HG03575 (cell line): ENCODE measurements around the gene PLEKHM3.
"Not testable (repeated sequence)": the region's sequence is repeated elsewhere in the genome, so short reads cannot be mapped to it uniquely, and the experiment has no call there.

Experiments used
- ATAC-seq: cut with Tn5 transposase; IDR thresholded peaks from one replicate; pipeline ENCODE4 v1.9.1; 2021; ENCODE audit not compliant: unreplicated experiment, insufficient number of reproducible peaks, low FRiP score; ENCODE audit errors: extremely low read depth

PLEKHM3 gene

GRCh38 chr2:208039376-208040110 lies 14.2 kb upstream of the PLEKHM3 start:
- ATAC-seq: no peak

GRCh38 chr2:208037564-208038487 lies 12.5 kb upstream of the PLEKHM3 start:
- ATAC-seq: no peak

- ATAC-seq: no peak
These were observed 11.0 kb upstream of the PLEKHM3 start for GRCh38 chr2:208036357-208036756.

DNA sequence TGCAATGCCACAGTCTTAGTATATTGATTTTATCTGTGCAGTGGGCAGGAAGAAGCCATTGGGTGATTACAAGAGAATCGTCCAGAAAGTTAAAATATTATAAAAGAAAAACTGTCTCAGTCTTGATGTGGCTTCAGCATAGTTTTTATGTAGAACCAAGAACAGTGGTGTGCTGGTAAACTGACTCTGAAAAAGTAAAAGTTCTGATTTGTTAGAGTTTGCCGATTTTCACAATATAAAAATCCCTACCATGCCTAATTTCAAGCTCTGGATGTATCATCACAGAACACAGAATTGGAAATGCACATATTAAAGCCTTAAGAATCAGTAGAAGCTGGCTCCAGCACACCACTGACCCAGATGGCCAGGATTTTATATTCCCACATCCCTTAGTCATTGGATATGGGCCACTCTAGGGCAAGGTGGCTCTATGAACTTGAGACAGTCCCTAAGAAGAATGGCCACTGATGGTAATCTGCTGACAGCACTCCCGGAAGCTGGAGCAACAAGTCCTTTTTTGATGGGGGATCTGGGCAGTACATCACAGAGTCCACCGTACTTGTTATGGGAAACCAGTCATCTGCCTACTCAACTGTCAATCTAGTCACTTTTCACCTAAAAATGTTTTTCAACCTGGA lies 9.3 kb upstream of the PLEKHM3 start:
- no peak for ATAC-seq

DNA sequence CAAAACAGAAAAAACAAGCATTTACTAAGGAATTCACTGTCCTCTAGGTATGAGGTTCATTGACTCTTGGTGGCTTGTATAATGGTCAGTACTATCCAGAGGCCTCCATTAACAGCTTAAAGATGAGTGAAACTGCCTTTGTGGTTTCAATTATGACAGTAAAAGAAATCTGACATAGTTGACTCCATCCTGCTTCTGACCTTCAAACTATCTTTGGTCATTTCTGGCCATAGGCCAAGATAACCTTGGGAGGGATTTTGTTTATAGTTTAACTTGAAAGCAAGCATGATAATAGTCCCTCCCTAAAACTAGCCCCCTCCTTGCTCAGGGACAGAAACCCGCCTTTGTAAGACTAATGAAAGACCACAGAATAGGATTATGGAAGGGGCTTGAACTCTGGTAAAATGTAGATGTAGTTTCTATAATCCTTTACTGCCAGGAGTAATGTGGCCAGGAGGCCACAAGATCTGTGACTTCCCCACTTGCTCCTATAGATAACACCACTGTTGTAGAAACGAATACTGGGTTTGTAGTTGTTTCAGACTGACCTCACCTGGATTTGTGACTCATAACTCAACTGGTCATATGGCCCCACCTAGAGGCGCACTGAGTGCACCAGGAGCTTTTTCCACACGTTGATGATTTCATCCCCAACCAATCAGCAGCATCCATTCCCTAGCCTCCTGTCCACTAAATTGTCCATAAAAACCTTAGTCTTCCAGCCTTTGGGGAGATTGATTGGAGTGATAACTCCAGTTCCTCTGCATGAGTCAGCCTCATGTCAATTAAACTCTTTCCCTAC lies 8.6 kb upstream of the PLEKHM3 start:
- ATAC-seq: peak; percentile 73

DNA sequence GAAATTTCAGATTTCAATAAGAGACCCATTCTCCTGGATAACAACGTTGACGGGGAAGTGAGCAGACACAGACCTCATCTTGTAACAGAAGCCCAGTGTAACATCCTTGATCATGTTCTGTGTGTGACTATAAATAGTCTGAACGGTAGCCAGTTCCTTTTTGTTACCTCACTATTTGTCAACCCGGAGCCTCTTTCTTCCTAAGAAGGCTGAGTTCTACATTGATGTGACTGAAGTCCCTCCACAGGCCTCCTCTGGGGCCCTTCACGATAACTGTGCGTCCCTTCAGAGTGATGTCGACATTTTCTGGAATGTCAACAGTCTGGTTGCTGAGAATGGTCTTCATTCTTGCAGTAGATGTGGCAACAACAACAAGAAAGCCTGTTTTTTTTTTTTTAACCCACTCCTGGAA lies 6.3 kb upstream of the PLEKHM3 start:
- no peak for ATAC-seq

GRCh38 chr2:208025814-208026184 lies 472 bp upstream of the PLEKHM3 start:
- no peak for ATAC-seq

DNA sequence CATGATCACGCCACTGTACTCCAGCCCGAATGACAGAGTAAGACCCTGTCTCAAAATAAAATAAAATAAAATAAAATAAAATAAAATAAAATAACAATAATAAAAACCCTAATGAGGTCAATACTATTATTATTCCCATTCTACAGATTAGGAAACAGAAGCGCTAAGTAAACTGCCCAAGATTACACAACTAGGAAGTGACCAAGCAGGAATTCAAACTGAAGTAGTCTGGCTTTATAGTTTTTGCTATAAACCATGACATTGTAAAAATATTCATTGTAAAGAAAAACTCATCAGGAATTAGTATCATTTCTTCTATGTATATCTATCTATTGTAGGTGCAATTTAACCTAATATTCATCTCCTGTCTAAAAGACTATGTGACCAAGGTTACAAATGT lies 1.2 kb downstream of the PLEKHM3 start:
- no peak for ATAC-seq

DNA sequence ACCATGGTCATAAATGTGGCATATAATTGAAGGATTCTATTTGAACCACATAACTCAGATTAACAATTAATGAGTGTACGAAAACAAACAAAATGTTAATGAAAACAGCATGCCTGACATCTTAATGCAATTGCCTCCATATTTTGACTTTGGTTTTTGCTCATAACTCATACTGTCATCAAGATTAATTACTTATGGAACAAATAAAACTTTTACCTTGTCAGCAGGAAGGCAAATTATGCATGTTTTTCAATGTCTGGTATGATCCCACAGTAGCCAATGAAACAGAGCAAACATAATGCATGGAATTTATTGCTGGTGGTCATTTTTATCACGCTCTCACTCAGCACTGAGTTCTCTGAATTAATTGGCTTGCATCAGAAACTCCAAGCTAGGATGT lies 5.1 kb downstream of the PLEKHM3 start:
- no peak for ATAC-seq

- not testable (repeated sequence) for ATAC-seq
These were observed 7.1 kb downstream of the PLEKHM3 start for GRCh38 chr2:208018124-208018712.

GRCh38 chr2:208017721-208018120 lies 7.6 kb downstream of the PLEKHM3 start:
- no peak for ATAC-seq

GRCh38 chr2:208015475-208015874 lies 9.9 kb downstream of the PLEKHM3 start:
- no peak for ATAC-seq

DNA sequence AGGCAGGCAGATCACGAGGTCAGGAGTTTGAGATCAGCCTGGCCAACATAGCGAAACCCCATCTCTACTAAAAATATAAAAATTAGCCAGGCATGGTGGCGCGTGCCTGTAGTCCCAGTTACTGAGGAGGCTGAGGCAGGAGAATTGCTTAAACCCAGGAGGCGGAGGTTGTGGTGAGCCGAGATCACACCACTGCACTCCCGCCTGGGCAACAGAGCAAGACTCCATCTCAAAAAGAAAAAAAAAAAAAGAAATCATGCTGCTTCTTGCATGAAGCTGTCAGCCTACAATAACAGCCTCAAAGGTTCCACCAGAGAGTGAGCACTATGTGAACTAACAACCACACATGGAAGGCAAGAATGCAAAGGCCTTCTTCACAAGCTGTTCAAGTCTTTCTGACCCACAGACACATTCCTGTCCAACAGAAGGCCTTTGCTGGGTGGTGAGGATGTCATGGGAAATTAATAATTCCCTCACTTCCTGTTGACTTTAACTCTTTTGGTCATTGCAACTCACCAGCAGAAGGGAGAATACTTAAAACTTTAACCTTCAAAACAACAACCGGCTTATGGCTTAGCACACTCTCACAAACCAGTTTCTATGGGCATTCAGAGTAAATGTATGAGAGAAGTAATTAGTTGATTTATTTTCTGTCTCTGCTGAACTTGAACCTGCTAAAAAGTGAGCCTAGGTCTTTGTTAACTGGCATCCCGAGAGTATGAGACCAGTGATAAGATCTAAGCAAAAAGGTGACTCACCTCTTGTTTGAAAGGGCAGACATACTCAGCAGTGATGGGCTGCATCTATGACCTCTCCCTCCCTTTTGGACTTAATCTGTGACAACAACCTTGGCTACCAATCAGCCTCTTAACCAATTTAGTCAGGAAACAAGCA lies 11.8 kb downstream of the PLEKHM3 start:
- no peak for ATAC-seq

DNA sequence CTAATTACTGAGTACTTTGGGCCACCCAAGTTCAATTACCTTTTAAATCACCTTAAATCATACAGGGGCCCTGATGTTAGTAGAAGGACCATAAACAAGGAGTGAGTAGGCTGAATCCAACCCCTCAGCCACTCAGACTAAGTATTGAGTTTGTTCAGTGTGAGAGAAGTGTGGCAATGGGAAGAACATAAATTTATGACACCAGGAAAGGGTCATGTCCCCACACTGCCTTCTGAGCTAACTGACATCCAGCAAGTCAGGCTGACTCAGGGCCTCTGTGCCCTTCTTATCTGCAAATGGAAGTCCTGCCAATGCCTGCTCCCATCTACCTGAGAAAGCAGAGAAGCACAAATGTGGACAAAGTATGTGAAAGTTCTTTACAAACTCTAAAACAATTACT lies 12.9 kb downstream of the PLEKHM3 start:
- no peak for ATAC-seq

- no peak for ATAC-seq
These were observed 14.8 kb downstream of the PLEKHM3 start for GRCh38 chr2:208010506-208010905.

GRCh38 chr2:208006833-208007232 lies 18.5 kb downstream of the PLEKHM3 start:
- no peak for ATAC-seq

GRCh38 chr2:208006337-208006736 lies 19.0 kb downstream of the PLEKHM3 start:
- ATAC-seq: no peak

GRCh38 chr2:208001924-208002323 lies 23.4 kb downstream of the PLEKHM3 start:
- no peak for ATAC-seq
